Measurements from ENCODE around the gene NR0B1. TPM values are rescaled to one million over a fixed set of nuclear protein-coding genes. Genes with fewer than 3 reads are reported as not detected.

Gene NR0B1
- not detected for total RNA-seq

DNA sequence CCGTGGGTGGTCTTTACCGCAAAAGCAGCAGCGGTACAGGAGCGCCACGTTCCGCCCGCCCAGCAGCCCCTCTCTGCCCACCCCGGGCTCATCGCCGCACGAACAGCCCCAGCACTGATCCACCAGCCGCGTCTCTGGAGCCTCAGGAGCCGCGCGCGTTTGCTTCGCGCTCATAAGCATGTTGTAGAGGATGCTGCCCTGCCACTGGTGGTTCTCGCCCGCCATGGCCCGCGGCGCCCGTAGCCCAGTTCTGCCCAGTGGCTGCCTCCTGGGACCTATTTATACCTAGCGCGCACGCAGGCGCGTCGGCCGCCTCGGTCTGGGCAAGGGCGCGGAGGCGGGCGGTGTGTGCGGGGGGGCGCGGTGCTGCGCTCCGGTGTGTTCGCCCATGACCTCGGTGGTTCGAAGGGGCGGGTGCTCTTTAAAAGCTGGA is at the start of gene NR0B1:
NR0B1 (minus strand) TSS at position 252 of the 433 bp plus-strand sequence; CDS start at position 225, 27 bp downstream.
- H3K27me3 Mint-ChIP-seq = peaks cover 9% of the 10 kb centered on the region
- H3K36me3 Mint-ChIP-seq (ENCODE audit: low read depth) = no peaks in the 10 kb centered on the region
- H3K27ac Mint-ChIP-seq = no peak within 1 kb of the TSS
- H3K4me3 Mint-ChIP-seq = no peak within 1 kb of the TSS
- CTCF ChIA-PET = no interaction called here
- no peaks in the 10 kb centered on the region for H3K4me1 Mint-ChIP-seq
- H3K9me3 Mint-ChIP-seq = no peaks in the 10 kb centered on the region
- no peak for DNase-seq
- POLR2A ChIA-PET = no interaction called here

GRCh38 chrX:30349946-30350345 is 40.8 kb upstream of the NR0B1 start:
- Mint-ChIP-seq H3K4me1 (no peaks in the 10 kb centered on the region), H3K27ac (no peak overlapping the region), H3K4me3 (no peak overlapping the region), H3K27me3 (no peaks in the 10 kb centered on the region), H3K9me3 (no peaks in the 10 kb centered on the region), H3K36me3 (ENCODE audit: low read depth) (no peaks in the 10 kb centered on the region)
- ChIA-PET CTCF (no interaction called here), POLR2A (no interaction called here)
- no peak for DNase-seq

DNA sequence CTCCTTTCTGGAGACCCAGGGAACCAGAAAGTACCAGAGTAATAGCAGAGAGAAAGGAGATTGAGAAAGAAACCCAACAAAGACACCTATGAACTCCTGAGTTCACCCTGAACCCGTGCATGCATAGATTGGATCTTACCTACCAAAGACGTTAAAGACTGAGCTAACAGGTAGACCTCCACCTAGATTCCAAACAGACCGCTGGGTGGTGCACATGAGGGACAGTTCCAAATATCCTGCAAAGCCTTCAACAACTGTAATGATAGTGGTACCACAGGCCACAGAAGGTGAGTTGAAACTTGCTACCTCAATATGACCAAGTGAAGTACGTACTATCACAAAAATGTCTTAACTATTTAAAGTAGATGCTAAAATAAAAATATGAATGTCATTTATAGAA is 34.0 kb upstream of the NR0B1 start:
- no peaks in the 10 kb centered on the region for H3K36me3 Mint-ChIP-seq (ENCODE audit: low read depth)
- no peak overlapping the region for H3K4me3 Mint-ChIP-seq
- no peaks in the 10 kb centered on the region for H3K27me3 Mint-ChIP-seq
- H3K4me1 Mint-ChIP-seq = no peaks in the 10 kb centered on the region
- CTCF ChIA-PET = no interaction called here
- H3K9me3 Mint-ChIP-seq = no peaks in the 10 kb centered on the region
- no peak for DNase-seq
- H3K27ac Mint-ChIP-seq = no peak overlapping the region
- POLR2A ChIA-PET = no interaction called here

- H3K4me1 Mint-ChIP-seq = no peaks in the 10 kb centered on the region
- no peak overlapping the region for H3K27ac Mint-ChIP-seq
- H3K36me3 Mint-ChIP-seq (ENCODE audit: low read depth) = no peaks in the 10 kb centered on the region
- no peak for DNase-seq
- H3K4me3 Mint-ChIP-seq = no peak overlapping the region
- ChIA-PET CTCF (no interaction called here), POLR2A (no interaction called here)
- H3K9me3 Mint-ChIP-seq = no peaks in the 10 kb centered on the region
- no peaks in the 10 kb centered on the region for H3K27me3 Mint-ChIP-seq
Measured at GRCh38 chrX:30340753-30341152, 31.6 kb upstream of the NR0B1 start.

- H3K4me3 Mint-ChIP-seq = no peak overlapping the region
- ChIA-PET CTCF (no interaction called here), POLR2A (no interaction called here)
- H3K27ac Mint-ChIP-seq = no peak overlapping the region
- no peaks in the 10 kb centered on the region for H3K9me3 Mint-ChIP-seq
- no peak for DNase-seq
- H3K4me1 Mint-ChIP-seq = no peaks in the 10 kb centered on the region
- no peaks in the 10 kb centered on the region for H3K27me3 Mint-ChIP-seq
- H3K36me3 Mint-ChIP-seq (ENCODE audit: low read depth) = no peaks in the 10 kb centered on the region
Measured at GRCh38 chrX:30327762-30328161, 18.6 kb upstream of the NR0B1 start.

DNA sequence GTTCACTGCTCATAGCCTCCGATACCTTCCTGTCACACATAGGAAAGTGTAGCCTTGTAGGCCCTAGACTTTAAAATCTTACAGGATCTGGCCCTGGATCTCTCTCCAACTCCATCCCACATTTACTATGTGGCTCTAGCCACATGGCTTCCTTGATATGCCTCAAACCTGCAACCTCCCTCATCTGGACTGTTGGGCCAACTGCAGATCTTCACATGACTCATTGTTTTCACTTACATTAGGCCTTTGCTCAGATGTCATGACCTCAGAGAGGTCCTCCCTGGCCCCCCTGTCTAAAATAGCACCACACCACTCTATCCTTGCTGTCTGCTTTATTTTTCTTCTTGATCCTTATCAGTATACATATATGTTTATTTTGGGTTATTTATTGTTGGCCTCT is 8.1 kb upstream of the NR0B1 start:
- H3K27ac Mint-ChIP-seq = no peak overlapping the region
- POLR2A ChIA-PET = no interaction called here

DNA sequence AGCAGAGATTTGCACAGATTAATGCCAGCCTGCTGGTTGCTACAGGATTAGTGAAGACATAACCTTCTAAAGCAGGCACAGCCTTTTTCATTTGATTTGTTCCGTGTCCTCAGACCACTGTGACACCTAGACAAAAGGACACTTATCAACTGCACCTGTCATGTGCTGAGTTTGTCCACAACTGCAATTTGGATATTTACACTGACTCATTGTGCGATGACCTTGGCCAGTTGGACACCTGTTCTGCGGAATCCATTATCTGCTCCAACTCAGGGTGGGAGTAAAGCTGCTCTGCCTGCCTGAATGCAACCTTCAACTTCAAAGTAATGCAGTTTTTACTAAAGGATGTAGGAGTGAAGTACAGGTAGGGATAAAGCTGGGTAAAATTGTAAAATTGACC is 4.1 kb upstream of the NR0B1 start:
- DNase-seq = no peak
- Mint-ChIP-seq H3K36me3 (ENCODE audit: low read depth) (no peaks in the 10 kb centered on the region), H3K9me3 (no peaks in the 10 kb centered on the region), H3K4me1 (no peaks in the 10 kb centered on the region), H3K27ac (no peak overlapping the region), H3K27me3 (peaks cover 5% of the 10 kb centered on the region), H3K4me3 (no peak overlapping the region)
- ChIA-PET CTCF (no interaction called here), POLR2A (no interaction called here)

More for the DNA sequence above, 8.1 kb upstream of the NR0B1 start:
- DNase-seq = no peak
- H3K9me3 Mint-ChIP-seq = no peaks in the 10 kb centered on the region
- H3K27me3 Mint-ChIP-seq = no peaks in the 10 kb centered on the region
- no peaks in the 10 kb centered on the region for H3K4me1 Mint-ChIP-seq
- CTCF ChIA-PET = no interaction called here
- H3K4me3 Mint-ChIP-seq = no peak overlapping the region
- no peaks in the 10 kb centered on the region for H3K36me3 Mint-ChIP-seq (ENCODE audit: low read depth)

DNA sequence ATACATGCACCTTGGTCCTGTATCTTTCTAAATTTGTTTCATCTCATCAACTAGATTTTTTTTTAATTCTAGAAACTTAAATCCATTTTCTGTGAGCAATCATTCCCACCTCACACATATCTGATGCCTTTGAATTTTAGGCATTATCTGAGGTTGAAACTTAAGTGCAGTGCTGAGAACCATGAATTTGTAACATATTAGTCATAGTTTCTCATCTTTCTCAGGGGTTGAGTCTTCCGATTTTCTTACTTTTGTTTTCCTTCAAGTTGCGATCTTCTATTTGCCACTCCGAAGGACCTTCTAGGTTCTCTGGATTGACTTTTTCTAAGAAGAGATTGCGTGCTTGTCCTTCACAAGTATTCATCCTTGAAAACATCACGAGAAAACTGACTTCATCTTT is 3.7 kb upstream of the NR0B1 start:
- CTCF ChIA-PET = no interaction called here
- no peak overlapping the region for H3K27ac Mint-ChIP-seq

GRCh38 chrX:30310429-30311206 is 1.4 kb upstream of the NR0B1 start:
- Mint-ChIP-seq H3K27ac (no peak overlapping the region), H3K27me3 (peaks cover 9% of the 10 kb centered on the region), H3K36me3 (ENCODE audit: low read depth) (no peaks in the 10 kb centered on the region), H3K4me3 (no peak overlapping the region), H3K9me3 (no peaks in the 10 kb centered on the region), H3K4me1 (no peaks in the 10 kb centered on the region)
- CTCF ChIA-PET = no interaction called here
- POLR2A ChIA-PET = no interaction called here
- no peak for DNase-seq

More for the DNA sequence above, 3.7 kb upstream of the NR0B1 start:
- Mint-ChIP-seq H3K4me3 (no peak overlapping the region), H3K36me3 (ENCODE audit: low read depth) (no peaks in the 10 kb centered on the region), H3K9me3 (no peaks in the 10 kb centered on the region), H3K4me1 (no peaks in the 10 kb centered on the region), H3K27me3 (peaks cover 7% of the 10 kb centered on the region)
- POLR2A ChIA-PET = no interaction called here
- no peak for DNase-seq

GRCh38 chrX:30308263-30309138 is 689 bp downstream of the NR0B1 start:
- Mint-ChIP-seq H3K4me3 (no peak overlapping the region), H3K27ac (no peak overlapping the region), H3K9me3 (no peaks in the 10 kb centered on the region), H3K27me3 (peaks cover 9% of the 10 kb centered on the region), H3K4me1 (no peaks in the 10 kb centered on the region), H3K36me3 (ENCODE audit: low read depth) (no peaks in the 10 kb centered on the region)
- DNase-seq = no peak
- POLR2A ChIA-PET = no interaction called here
- CTCF ChIA-PET = no interaction called here

GRCh38 chrX:30307466-30307865 is 1.7 kb downstream of the NR0B1 start:
- DNase-seq = no peak
- Mint-ChIP-seq H3K27me3 (peaks cover 9% of the 10 kb centered on the region), H3K4me1 (no peaks in the 10 kb centered on the region), H3K9me3 (no peaks in the 10 kb centered on the region), H3K36me3 (ENCODE audit: low read depth) (no peaks in the 10 kb centered on the region), H3K4me3 (no peak overlapping the region), H3K27ac (no peak overlapping the region)
- ChIA-PET CTCF (no interaction called here), POLR2A (no interaction called here)

DNA sequence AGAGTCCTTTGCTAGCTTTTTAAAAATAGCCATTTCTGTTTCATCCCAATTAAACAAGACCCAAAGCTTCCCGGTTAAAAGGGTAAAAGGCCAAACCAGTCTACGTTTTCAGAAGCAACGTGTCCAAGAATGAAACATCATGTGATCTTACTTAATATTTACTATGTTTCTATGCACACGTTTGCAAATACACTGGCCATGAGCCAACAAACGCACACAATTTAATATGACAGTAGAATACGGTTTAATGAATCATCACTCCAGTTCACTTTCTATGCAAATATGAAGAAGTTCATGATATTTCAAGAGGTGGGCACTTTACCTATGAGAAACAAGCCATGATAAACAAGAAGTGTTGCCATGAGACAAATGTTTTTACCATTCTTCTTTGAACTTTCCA is 4.3 kb downstream of the NR0B1 start:
- DNase-seq = no peak
- Mint-ChIP-seq H3K36me3 (ENCODE audit: low read depth) (no peaks in the 10 kb centered on the region), H3K27ac (no peak overlapping the region), H3K27me3 (peaks cover 9% of the 10 kb centered on the region), H3K9me3 (no peaks in the 10 kb centered on the region), H3K4me3 (no peak overlapping the region), H3K4me1 (no peaks in the 10 kb centered on the region)
- CTCF ChIA-PET = no interaction called here
- POLR2A ChIA-PET = no interaction called here

DNA sequence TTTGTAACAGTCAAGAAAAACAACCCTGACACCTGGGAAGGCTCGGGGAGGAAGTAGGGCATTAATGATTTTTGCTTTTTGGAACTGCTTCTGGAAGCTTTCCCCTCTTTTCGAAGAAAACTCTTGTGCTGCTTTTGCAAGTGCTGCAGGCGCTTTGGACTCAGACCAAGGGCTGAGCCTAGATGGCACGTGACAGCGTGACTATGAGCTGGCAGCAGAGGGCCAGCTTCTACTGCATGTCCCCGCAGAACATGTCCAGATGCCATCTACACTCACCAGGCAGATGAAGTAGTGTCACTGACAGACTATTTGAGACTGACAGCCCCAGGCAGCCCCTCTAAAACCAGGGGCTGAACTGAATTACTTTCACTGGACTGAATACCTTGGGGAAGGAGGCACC is 6.2 kb downstream of the NR0B1 start:
- ChIA-PET CTCF (no interaction called here), POLR2A (no interaction called here)
- H3K27ac Mint-ChIP-seq = no peak overlapping the region
- H3K4me3 Mint-ChIP-seq = no peak overlapping the region
- H3K4me1 Mint-ChIP-seq = no peaks in the 10 kb centered on the region
- H3K36me3 Mint-ChIP-seq (ENCODE audit: low read depth) = no peaks in the 10 kb centered on the region
- no peaks in the 10 kb centered on the region for H3K9me3 Mint-ChIP-seq
- H3K27me3 Mint-ChIP-seq = peaks cover 3% of the 10 kb centered on the region
- no peak for DNase-seq

- H3K36me3 Mint-ChIP-seq (ENCODE audit: low read depth) = no peaks in the 10 kb centered on the region
- H3K27me3 Mint-ChIP-seq = no peaks in the 10 kb centered on the region
- POLR2A ChIA-PET = no interaction called here
Measured at GRCh38 chrX:30301963-30302362, 7.2 kb downstream of the NR0B1 start.

More at GRCh38 chrX:30301963-30302362, 7.2 kb downstream of the NR0B1 start:
- CTCF ChIA-PET = no interaction called here
- DNase-seq = no peak
- no peak overlapping the region for H3K4me3 Mint-ChIP-seq
- H3K27ac Mint-ChIP-seq = no peak overlapping the region
- H3K9me3 Mint-ChIP-seq = no peaks in the 10 kb centered on the region
- no peaks in the 10 kb centered on the region for H3K4me1 Mint-ChIP-seq

Data from activated CD4-positive, alpha-beta memory T cell treated with anti-CD3 and anti-CD28 coated beads, Interleukin-2, amount 10 ng/mL, durations not matched to agents 7 days and 5 days (primary cell).